Inflammatory macrophage treated with lipopolysaccharide for 4 hours (primary cell): Measurements from ENCODE around the gene CRIP1.

ENCODE experiments used
- DNase-seq: peaks from one replicate; pipeline ENCODE4 v3.0.0-alpha.2; 2020

The CRIP1 gene

GRCh38 chr14:105495101-105495989, 8.7 kb downstream of the CRIP1 start:
- DNase-seq, result no peak

DNA sequence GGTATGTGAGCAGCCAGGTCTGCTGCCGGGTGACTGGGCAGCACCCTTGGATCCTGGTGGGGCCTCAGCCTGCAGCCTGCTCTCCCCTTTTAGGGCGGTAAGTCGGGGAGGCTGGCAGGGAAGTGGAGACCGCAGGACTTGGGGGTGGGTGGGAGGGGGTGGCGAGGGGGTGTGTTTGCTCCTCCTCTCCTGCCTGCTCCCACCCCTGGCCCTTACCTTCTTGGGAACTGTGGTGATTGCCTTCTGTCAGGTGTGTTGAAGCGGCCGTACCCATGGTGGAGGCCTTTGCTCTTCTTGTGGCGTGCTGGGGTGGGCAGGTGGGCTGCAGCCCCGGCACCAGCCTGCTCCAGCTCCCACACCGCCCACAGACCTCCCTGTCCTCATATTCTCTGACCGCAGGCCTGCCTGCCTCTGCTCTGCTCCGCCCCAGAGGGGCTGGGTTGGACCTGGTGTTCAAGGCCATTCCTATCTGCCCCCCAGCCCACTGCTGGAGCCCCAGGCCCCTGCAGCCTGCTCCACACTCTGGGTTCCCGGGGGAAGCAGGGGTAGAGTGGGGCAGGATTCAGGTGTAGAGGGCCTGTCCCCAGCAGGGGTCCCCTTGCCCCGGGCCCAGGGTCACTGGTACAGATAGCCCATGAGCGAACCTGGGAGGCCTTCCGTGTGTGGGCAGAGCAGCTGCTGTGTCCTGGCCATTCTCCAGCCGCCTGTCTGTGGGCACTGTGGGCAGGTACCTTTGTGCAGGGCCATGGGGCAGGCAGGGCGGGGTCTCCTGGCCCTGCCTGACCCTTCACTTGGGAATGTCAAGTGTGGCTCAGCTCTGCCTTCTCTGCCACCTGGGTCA, 9.5 kb downstream of the CRIP1 start:
- DNase-seq, result no peak

- DNase-seq, result no peak
Observed at GRCh38 chr14:105496831-105497591, 10.3 kb downstream of the CRIP1 start.

DNA sequence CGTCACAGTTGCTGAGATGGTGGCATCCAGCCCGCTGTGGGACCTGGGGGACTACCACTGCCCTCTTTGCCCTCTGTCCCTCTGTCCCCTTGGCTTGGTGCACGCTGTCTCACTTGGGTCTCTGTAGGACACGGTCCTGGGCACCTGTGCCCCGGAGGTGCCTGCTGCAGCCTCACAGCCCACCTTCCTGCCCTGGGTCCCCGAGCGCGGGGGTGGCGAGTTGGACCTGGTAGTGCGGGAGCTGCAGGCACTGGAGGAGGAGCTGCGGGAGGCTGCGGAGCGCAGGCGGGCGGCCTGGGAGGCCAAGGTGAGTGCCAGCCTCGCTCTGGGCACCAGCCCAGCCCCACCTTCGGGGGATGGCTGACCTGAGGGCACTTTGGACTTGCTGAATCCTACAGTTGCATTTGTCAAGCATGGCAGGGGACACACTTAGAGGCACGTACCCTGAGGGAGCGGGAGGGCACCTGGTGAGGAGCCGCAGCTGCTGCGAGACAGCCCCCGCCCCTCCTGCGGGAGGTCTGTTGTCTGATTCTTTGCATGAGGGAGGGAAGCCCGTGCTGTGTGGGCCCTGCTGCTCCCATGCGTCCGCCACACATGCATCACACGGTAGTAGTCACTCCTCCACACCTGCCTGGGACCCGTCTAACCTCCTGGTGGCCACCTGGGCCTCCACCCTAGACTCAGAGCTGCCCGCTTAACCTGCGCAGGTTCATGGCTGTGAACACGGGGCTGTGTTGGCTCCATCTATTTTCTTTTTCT, 11.2 kb downstream of the CRIP1 start:
- no peak for DNase-seq

GRCh38 chr14:105498430-105499255, 12.0 kb downstream of the CRIP1 start:
- no peak for DNase-seq

GRCh38 chr14:105499256-105500035, 12.8 kb downstream of the CRIP1 start:
- no peak for DNase-seq

DNA sequence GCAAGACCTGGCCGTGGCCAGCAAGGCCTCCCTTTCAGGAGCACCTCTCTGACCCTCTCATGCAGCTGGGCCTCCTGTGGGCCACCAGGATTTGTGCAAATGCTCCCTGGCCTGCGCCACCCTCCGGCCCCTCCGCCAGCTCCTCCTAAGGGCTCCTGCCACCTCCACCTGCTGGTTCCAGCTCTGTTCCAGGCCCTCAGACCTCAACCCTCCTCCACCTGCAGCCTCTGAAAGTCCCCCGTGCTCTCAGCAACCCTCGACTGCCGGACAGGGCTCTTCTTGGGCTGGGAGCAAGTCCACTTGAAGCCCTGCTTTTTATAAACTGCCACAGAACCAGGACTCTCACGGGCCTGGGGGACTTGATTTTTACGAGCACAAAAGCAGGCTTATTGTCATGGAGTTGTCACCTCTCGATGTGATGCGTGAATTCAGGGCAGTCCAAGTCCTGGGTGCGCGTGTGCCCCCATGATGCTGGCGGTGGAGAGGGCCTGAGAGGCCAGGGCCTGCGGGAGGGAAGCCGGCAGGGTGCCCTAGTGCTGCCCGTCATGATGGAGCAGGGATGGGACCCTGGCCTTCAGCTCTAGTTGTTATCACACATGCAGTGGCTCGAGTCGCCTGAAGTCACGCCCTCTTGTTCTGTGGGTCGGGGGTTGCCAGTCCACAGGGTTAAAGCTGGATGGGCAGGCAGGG, 13.5 kb downstream of the CRIP1 start:
- DNase-seq, result no peak

- no peak for DNase-seq
Observed at GRCh38 chr14:105500726-105501101, 14.0 kb downstream of the CRIP1 start.

GRCh38 chr14:105501504-105502291, 15.0 kb downstream of the CRIP1 start:
- DNase-seq, result no peak

DNA sequence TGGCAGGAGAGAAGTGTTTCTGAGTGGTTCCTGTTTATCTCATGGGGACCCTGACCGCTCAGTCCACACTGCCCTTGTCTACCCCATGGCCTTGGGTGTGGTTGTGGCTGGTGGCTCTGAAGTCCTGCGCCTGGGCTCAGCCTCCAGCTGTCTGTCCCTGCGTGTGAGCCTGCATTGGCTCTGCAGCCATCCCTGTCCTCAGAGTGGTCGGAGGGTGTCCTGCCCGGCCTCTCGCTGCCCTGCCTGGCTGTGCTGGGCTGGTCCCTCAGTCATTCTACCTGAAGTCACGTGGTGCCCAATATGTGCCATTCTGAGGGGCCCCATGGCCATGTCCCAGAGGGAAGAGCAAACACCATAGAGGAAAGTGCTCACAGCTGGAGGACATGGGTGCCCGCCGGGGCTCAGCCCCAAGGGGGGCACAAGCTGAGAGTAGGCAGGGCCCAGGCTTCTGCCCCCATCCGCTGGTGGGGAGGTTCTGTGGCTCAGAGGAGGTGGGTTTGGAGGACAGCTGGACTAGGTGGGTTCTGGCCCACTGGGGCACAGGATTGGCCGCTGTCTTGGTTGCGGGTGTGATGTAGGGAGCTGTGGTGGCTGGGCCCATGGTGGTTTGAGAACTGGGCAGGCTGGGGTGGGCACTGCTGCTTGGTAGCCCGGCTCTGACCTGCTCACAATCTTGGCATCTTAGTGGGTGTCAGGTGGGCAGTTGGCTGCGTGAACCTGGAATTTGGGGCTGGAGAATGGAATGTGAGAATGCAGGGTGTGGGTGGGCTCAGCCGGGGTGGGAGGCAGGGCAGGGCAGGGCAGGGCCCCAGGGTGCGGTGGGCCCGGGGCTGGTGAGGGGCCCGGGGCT, 16.0 kb downstream of the CRIP1 start:
- DNase-seq, result no peak

- DNase-seq, result no peak
Observed at GRCh38 chr14:105503296-105503640, 16.6 kb downstream of the CRIP1 start.

- DNase-seq, result no peak
Observed at GRCh38 chr14:105503935-105504692, 17.4 kb downstream of the CRIP1 start.

GRCh38 chr14:105505101-105505500, 18.4 kb downstream of the CRIP1 start:
- no peak for DNase-seq

- DNase-seq, result no peak
Observed at GRCh38 chr14:105507247-105507646, 20.6 kb downstream of the CRIP1 start.

DNA sequence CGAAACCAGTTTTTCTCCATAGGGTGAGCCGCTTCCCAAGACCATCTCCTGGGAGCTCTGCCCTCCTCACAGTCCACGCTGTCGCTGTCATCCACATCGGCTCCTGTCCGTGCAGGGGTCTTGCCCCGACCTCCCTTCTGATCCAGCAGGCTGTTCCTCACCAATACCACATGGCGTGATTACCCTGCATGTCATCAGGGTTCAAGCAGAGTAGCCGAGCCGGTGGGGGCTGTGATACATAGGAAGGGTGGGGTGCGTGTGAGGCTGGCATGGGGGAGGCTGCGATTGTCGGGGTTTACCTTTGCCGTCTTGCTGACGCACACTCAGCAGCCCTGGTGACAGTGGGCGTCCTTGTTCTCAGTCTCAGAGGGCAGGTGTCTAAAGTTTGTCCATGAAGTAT, 21.4 kb downstream of the CRIP1 start:
- no peak for DNase-seq

DNA sequence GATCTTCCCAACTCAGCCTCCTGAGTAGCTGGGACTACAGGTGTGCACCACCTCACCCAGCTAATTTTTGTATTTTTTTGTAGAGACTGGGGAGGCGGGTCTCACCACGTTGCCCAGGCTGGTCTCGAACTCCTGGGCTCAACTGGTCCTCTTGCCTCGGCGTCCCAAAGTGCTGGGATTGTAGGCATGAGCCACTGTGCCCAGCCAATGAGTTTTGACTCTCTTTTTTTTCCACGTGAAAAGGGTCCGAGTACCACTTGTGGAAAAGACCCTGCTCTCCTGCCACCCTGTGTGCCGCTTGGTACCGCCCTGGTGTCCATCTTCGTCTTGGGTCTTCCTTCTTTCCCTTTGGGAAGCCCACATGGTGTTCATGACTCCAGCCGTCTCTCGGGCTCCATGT, 21.9 kb downstream of the CRIP1 start:
- no peak for DNase-seq

DNA sequence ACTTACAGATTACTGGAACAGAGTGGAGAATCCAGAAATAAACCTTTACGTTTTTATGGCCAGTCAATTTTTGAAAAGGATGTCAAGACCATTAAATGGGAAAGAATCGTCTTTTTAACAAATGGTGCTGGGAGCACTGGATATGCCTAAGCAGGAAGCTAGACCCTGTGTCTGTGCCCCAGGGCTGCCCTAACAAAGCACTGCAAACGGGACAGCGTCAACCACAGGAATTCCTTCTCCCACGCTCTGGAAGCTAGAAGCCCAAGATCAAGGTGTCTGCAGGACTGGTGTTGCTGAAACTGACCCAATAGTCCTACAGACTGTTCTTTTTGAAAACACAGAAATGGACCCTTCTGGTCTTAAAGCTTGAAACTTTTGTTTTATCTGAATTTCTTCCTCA, 30.4 kb downstream of the CRIP1 start:
- no peak for DNase-seq
